Caco-2 (cell line): ENCODE measurements around the gene NR5A2. TPM values are rescaled to one million over a fixed set of nuclear protein-coding genes. Genes with fewer than 3 reads are reported as not detected.

Experiments
- BruUV-seq: library from RNA; stranded (reverse); fragments of 400-500 nt; replicated peaks from 2 replicates; lab custom pipeline; 2021; lab: Mats Ljungman, UMichigan
- CTCF ChIA-PET: fragments of 300-600 bp; sonication (Branson Sonifier 250); formaldehyde crosslinking; loops from one replicate; lab custom pipeline; 2022; ENCODE audit warnings: antibody characterized with exemption; lab: Charles Lee
- POLR2A ChIA-PET: fragments of 300-600 bp; sonication (Branson Sonifier 250); formaldehyde crosslinking; loops from one replicate; lab custom pipeline; 2022; ENCODE audit warnings: antibody characterized with exemption; lab: Charles Lee
- DNase-seq, 2 experiments: peaks; one replicate each; pipeline versions ENCODE4 v3.0.0 to v3.0.0-alpha.2; 2020 to 2022
- H3K27me3 ChIP-seq: replicated peaks from 2 replicates; pipeline ENCODE4 v1.6.0; 2011; ENCODE audit warnings: low read length; ENCODE audit not compliant: control insufficient read depth, insufficient read depth
- H3K36me3 ChIP-seq: 2 replicates; pipeline ENCODE4 v1.5.1; 2011; ENCODE audit warnings: low read length; ENCODE audit not compliant: control insufficient read depth, insufficient read depth
- H3K4me1 ChIP-seq: fragments of 250-450 bp; sonication (Bioruptor Pico); 2 replicates; pipeline ENCODE4 v1.5.1; 2020; ENCODE audit warnings: mild to moderate bottlenecking
- H3K4me3 ChIP-seq: 2 replicates; pipeline ENCODE4 v1.5.1; 2011; ENCODE audit warnings: low read depth, mild to moderate bottlenecking, control low read depth, low read length
- H3K9me3 ChIP-seq: fragments of 250-450 bp; sonication (Bioruptor Pico); 2 replicates; pipeline ENCODE4 v1.5.1; 2020; ENCODE audit warnings: mild to moderate bottlenecking, moderate library complexity
- H3K27ac Mint-ChIP-seq: one replicate; pipeline ENCODE4 v1.8.0; 2022; ENCODE audit warnings: mixed read lengths; ENCODE audit not compliant: unreplicated experiment
- H3K27me3 Mint-ChIP-seq: one replicate; pipeline ENCODE4 v1.8.0; 2022; ENCODE audit warnings: mixed read lengths; ENCODE audit not compliant: insufficient read depth, unreplicated experiment
- H3K36me3 Mint-ChIP-seq: one replicate; pipeline ENCODE4 v1.8.0; 2022; ENCODE audit warnings: mild to moderate bottlenecking, mixed read lengths; ENCODE audit not compliant: insufficient read depth, unreplicated experiment
- H3K4me1 Mint-ChIP-seq: one replicate; pipeline ENCODE4 v1.8.0; 2022; ENCODE audit warnings: low read depth, mixed read lengths; ENCODE audit not compliant: unreplicated experiment
- H3K4me3 Mint-ChIP-seq: one replicate; pipeline ENCODE4 v1.8.0; 2022; ENCODE audit warnings: mild to moderate bottlenecking, moderate library complexity, mixed read lengths; ENCODE audit not compliant: unreplicated experiment
- H3K9me3 Mint-ChIP-seq: one replicate; pipeline ENCODE4 v1.8.0; 2022; ENCODE audit warnings: mixed read lengths; ENCODE audit not compliant: unreplicated experiment
- intact Hi-C: fragments of 100-400 bp; cut with micrococcal nuclease; formaldehyde crosslinking; loops from one replicate; pipeline ENCODE4 v1.10.0; 2022; ENCODE audit not compliant: unreplicated experiment
- total RNA-seq: library from RNA; stranded (reverse); gene quantifications from 2 replicates; pipeline ENCODE4 v1.2.3, GENCODE V29; 2022
- TF ChIP-seq, protein P1 (sequence below), 2 experiments: fragments of 200-600 bp in 1 of 2; IDR thresholded peaks; 1 replicate in 1 of 2; 2 replicates in 1 of 2; pipeline versions ENCODE4 v1.5.1 to v1.8.0; 2011 to 2022; ENCODE audit warnings: antibody characterized with exemption in 1 of 2, control low read depth in 1 of 2, inconsistent platforms in 1 of 2, low read depth in 1 of 2, low read length in 1 of 2, mild to moderate bottlenecking in 1 of 2, moderate library complexity in 1 of 2; ENCODE audit not compliant: insufficient read depth in 1 of 2, severe bottlenecking in 1 of 2, unreplicated experiment in 1 of 2

NR5A2 gene
- total RNA-seq, 1 experiment from 2014 or later, result 6.5 TPM

DNA sequence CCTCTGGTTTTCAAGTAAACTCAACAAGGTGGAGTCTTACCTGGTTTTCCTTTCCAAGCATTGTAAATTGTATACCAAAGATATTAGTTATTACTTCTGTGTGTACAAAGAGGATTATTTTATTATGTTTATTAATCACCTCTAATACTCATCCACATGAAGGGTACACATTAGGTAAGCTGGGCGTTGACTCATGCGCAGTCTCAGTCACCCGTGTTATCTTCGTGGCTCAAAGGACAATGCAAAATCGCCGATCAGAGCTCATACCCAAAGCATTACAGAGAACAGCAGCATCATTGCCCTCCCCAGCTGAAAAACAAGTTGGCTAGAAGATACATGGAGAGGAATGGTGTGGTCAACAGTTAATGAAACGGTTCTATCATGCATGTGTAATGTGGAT is 148.7 kb downstream of the NR5A2 start:
- Histone ChIP-seq H3K4me1 (no peaks in the 10 kb centered on the region), H3K27me3 (no peaks in the 10 kb centered on the region), H3K36me3 (no peaks in the 10 kb centered on the region), H3K4me3 (no peak overlapping the region), H3K9me3 (no peaks in the 10 kb centered on the region)
- Mint-ChIP-seq H3K9me3 (no peaks in the 10 kb centered on the region), H3K27me3 (no peaks in the 10 kb centered on the region), H3K4me1 (peaks cover 14% of the 10 kb centered on the region), H3K36me3 (no peaks in the 10 kb centered on the region), H3K27ac (no peak overlapping the region), H3K4me3 (no peak overlapping the region)
- TF ChIP-seq, protein P1, sequence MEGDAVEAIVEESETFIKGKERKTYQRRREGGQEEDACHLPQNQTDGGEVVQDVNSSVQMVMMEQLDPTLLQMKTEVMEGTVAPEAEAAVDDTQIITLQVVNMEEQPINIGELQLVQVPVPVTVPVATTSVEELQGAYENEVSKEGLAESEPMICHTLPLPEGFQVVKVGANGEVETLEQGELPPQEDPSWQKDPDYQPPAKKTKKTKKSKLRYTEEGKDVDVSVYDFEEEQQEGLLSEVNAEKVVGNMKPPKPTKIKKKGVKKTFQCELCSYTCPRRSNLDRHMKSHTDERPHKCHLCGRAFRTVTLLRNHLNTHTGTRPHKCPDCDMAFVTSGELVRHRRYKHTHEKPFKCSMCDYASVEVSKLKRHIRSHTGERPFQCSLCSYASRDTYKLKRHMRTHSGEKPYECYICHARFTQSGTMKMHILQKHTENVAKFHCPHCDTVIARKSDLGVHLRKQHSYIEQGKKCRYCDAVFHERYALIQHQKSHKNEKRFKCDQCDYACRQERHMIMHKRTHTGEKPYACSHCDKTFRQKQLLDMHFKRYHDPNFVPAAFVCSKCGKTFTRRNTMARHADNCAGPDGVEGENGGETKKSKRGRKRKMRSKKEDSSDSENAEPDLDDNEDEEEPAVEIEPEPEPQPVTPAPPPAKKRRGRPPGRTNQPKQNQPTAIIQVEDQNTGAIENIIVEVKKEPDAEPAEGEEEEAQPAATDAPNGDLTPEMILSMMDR (IDR thresholded peaks at IDR 0.05; ENCODE audit: insufficient read depth in 1 of 2, low read depth in 1 of 2, low read length in 1 of 2, severe bottlenecking in 1 of 2, unreplicated experiment in 1 of 2), result no peak
- no peak for DNase-seq
- no TSS peak for BruUV-seq
- intact Hi-C loops, result no loop called here
- POLR2A ChIA-PET, result no interaction called here
- CTCF ChIA-PET, result no interaction called here

GRCh38 chr1:200176798-200177197 is 149.3 kb downstream of the NR5A2 start:
- Mint-ChIP-seq H3K27ac (no peak overlapping the region), H3K9me3 (no peaks in the 10 kb centered on the region), H3K36me3 (no peaks in the 10 kb centered on the region), H3K4me1 (peaks cover 14% of the 10 kb centered on the region), H3K27me3 (no peaks in the 10 kb centered on the region), H3K4me3 (no peak overlapping the region)
- ChIA-PET CTCF (no interaction called here), POLR2A (no interaction called here)
- DNase-seq, result no peak
- Histone ChIP-seq H3K9me3 (no peaks in the 10 kb centered on the region), H3K4me3 (no peak overlapping the region), H3K36me3 (no peaks in the 10 kb centered on the region), H3K27me3 (no peaks in the 10 kb centered on the region), H3K4me1 (no peaks in the 10 kb centered on the region)
- intact Hi-C loops, result no loop called here
- no TSS peak for BruUV-seq
- TF ChIP-seq, protein P1 (IDR thresholded peaks at IDR 0.05; ENCODE audit: insufficient read depth in 1 of 2, low read depth in 1 of 2, low read length in 1 of 2, severe bottlenecking in 1 of 2, unreplicated experiment in 1 of 2), result no peak

DNA sequence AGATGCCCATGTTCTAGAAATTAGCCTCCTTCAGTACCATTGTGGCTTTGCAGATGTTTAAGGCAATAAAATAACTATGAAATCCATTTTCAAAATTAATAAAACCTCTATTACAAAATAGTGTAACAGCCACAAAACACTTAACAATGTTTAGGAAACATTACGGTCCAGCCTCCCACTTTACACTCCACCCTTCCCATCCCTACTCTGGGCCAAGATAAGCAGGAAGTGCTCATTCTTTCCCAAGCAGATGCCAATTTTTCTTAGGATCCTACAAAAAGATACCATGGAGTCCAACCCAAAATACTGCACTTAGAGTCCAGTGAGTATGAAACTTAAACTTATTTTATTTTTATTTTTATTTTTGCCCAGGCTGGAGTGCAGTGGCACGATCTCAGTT is 150.8 kb downstream of the NR5A2 start:
- ChIA-PET POLR2A (no interaction called here), CTCF (no interaction called here)
- peaks cover 14% of the 10 kb centered on the region for H3K4me1 Mint-ChIP-seq
- no peaks in the 10 kb centered on the region for H3K36me3 Mint-ChIP-seq
- DNase-seq, result no peak
- H3K27me3 ChIP-seq, result no peaks in the 10 kb centered on the region
- TF ChIP-seq, protein P1 (IDR thresholded peaks at IDR 0.05; ENCODE audit: insufficient read depth in 1 of 2, low read depth in 1 of 2, low read length in 1 of 2, severe bottlenecking in 1 of 2, unreplicated experiment in 1 of 2), result no peak
- H3K9me3 ChIP-seq, result no peaks in the 10 kb centered on the region
- no peak overlapping the region for H3K4me3 Mint-ChIP-seq
- intact Hi-C loops, result no loop called here
- no peak overlapping the region for H3K27ac Mint-ChIP-seq
- no peaks in the 10 kb centered on the region for H3K36me3 ChIP-seq
- BruUV-seq, result no TSS peak
- no peaks in the 10 kb centered on the region for H3K27me3 Mint-ChIP-seq
- H3K4me3 ChIP-seq, result no peak overlapping the region
- H3K9me3 Mint-ChIP-seq, result no peaks in the 10 kb centered on the region
- H3K4me1 ChIP-seq, result no peaks in the 10 kb centered on the region
